Sigmoid colon (tissue), 7 donors: ENCODE results near the gene BNIP2. TPM values are rescaled to one million over a fixed set of nuclear protein-coding genes. Genes with fewer than 3 reads are reported as not detected.
A peak's percentile ranks its signal among the peaks of the same experiment; 100 is the strongest.

Experiments used
- DNase-seq: peaks from one replicate; pipeline ENCODE4 v3.0.0-alpha.2; 2019
- H3K27ac ChIP-seq, 4 donors: fragments of 200-600 bp; sonication (generic); one replicate each; pipeline ENCODE4 v1.5.1; 2016 to 2019; ENCODE audit warnings: mild to moderate bottlenecking in 1 of 4
- H3K27me3 ChIP-seq, 3 donors: fragments of 200-600 bp; sonication (generic); one replicate each; pipeline ENCODE4 v1.5.1; 2019; ENCODE audit warnings: mild to moderate bottlenecking in 1 of 3
- H3K36me3 ChIP-seq, 4 donors: fragments of 200-600 bp; sonication (generic); one replicate each; pipeline ENCODE4 v1.5.1; 2016 to 2019
- H3K4me1 ChIP-seq, 4 donors: fragments of 200-600 bp; sonication (generic); one replicate each; pipeline ENCODE4 v1.5.1; 2017 to 2019
- H3K4me3 ChIP-seq, 4 donors: fragments of 200-600 bp; sonication (generic); one replicate each; pipeline ENCODE4 v1.5.1; 2017 to 2019; ENCODE audit warnings: mild to moderate bottlenecking in 2 of 4, moderate library complexity in 1 of 4
- H3K9me3 ChIP-seq, 4 donors: fragments of 200-600 bp in 3 of 4; sonication (generic) in 3 of 4; one replicate each; pipeline versions ENCODE4 v1.5.1 to v1.6.1; 2013 to 2019
- CTCF ChIP-seq, 4 experiments: fragments of 450-650 bp in 3 of 4; fragments of 200-600 bp in 1 of 4; IDR thresholded peaks; one replicate each; pipeline ENCODE4 v1.5.1; 2016 to 2019; ENCODE audit warnings: antibody characterized with exemption in 4 of 4, mild to moderate bottlenecking in 3 of 4, moderate library complexity in 2 of 4
- EP300 ChIP-seq, 4 donors: sonication (generic); formaldehyde crosslinking; IDR thresholded peaks; one replicate each; pipeline ENCODE4 v1.6.1; 2017; ENCODE audit warnings: antibody characterized with exemption in 4 of 4
- POLR2A ChIP-seq, 2 donors: fragments of 450-650 bp; IDR thresholded peaks; one replicate each; pipeline ENCODE4 v1.6.1; 2016; ENCODE audit warnings: antibody characterized with exemption in 2 of 2, mild to moderate bottlenecking in 2 of 2, moderate library complexity in 2 of 2
- POLR2AphosphoS5 ChIP-seq, 4 donors: sonication (generic); formaldehyde crosslinking; IDR thresholded peaks; one replicate each; pipeline ENCODE4 v1.6.1; 2017; ENCODE audit warnings: antibody characterized with exemption in 4 of 4
- WGBS, 2 donors: extraction: QIAGEN DNeasy Blood & Tissue Kit; methylation state at CpG; one replicate each; pipeline ENCODE4 v1.1.7; 2013; 5-methylcytosine and 5-hydroxymethylcytosine counted together
- intact Hi-C: fragments of 100-400 bp; cut with DNase I; formaldehyde crosslinking; loops from one replicate; pipeline ENCODE4 v1.15.1; 2023
- polyA plus RNA-seq, 3 donors: library from polyadenylated mRNA; stranded (reverse); fragments of 200-250 nt; gene quantifications; one replicate each; pipeline ENCODE4 v1.2.3, GENCODE V29; 2013
- total RNA-seq, 4 donors: library from RNA; depleted of rRNA; stranded (reverse); fragments of >200 nt; gene quantifications; one replicate each; pipeline ENCODE4 v1.1.0, GENCODE V29; 2016
- donor health status: healthy with polysubstance abuse.
- donor health status: Bipolar disorder and iron deficiency.
- donor health status: healthy.

The BNIP2 gene
- total and polyA plus RNA-seq, 7 donors, result 28.8 to 199 (median 115) TPM

GRCh38 chr15:59691194-59691805 is 2.2 kb upstream of the BNIP2 start:
- no peak overlapping the region for H3K4me3 ChIP-seq
- WGBS, 2 donors, result 13 to 39% methylated on average over 1 of the region's 1 CpG
- peak; percentile 27 to 64 (median 45) for TF ChIP-seq CTCF (IDR thresholded peaks at IDR 0.05)
- TF ChIP-seq EP300 (IDR thresholded peaks at IDR 0.05), result no peak
- peaks cover 0 to 28% (median 21%) of the 10 kb centered on the region in 4 donors for H3K4me1 ChIP-seq
- H3K9me3 ChIP-seq, result no peaks in the 10 kb centered on the region
- no peaks in the 10 kb centered on the region for H3K36me3 ChIP-seq
- no peak for DNase-seq
- peak overlapping the region in 1 of 4 donors; percentile 98 for H3K27ac ChIP-seq
- no peaks in the 10 kb centered on the region for H3K27me3 ChIP-seq
- intact Hi-C loops, result loop anchor here (5.0 to 10.0 kb wide), 2 partner anchors 491 to 634 kb away; no protein-coding TSS in a partner anchor

GRCh38 chr15:59689626-59690236 is 611 bp upstream of the BNIP2 start:
- H3K4me1 ChIP-seq, result peaks cover 0 to 43% (median 28%) of the 10 kb centered on the region in 4 donors
- TF ChIP-seq POLR2A (IDR thresholded peaks at IDR 0.05) (no peak), EP300 (IDR thresholded peaks at IDR 0.05) (no peak), POLR2AphosphoS5 (IDR thresholded peaks at IDR 0.05) (no peak), CTCF (IDR thresholded peaks at IDR 0.05) (no peak)
- 1 to 2% methylated on average over 25 of the region's 25 CpGs for WGBS, 2 donors

DNA sequence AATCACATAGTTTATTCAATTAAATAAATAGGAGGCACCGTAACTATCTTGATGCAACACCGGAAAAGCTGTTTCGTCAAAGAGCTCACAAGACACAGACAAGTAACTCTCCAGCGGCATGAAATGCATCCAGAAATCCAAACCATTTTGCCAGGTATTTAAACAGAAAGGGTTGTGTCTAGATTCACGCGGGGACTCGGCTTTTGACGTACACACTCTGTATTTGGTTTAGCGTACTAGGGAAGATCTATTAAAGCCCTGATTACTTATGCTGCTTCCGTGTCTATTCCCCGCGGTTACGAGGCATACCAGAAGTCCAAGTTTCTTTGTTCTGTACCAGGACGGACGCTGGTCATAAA is 718 bp downstream of the BNIP2 start:
- 0% methylated on average over 15 of the region's 15 CpGs for WGBS, 2 donors
- intact Hi-C loops, result no loop called here

More at GRCh38 chr15:59689626-59690236, 611 bp upstream of the BNIP2 start:
- Histone ChIP-seq H3K9me3 (no peaks in the 10 kb centered on the region), H3K36me3 (no peaks in the 10 kb centered on the region), H3K27me3 (no peaks in the 10 kb centered on the region), H3K27ac (peak overlapping the region; percentile 96 to 99 (median 98)), H3K4me3 (peak overlapping the region; percentile 94 to 98 (median 96))
- peak; percentile 95 for DNase-seq
- intact Hi-C loops, result loop anchor here (1.0 to 10.0 kb wide), 3 partner anchors 32 to 635 kb away; partner anchors contain the start of gene GTF2A2

GRCh38 chr15:59687836-59688235 is 1.3 kb downstream of the BNIP2 start:
- H3K36me3 ChIP-seq, result peaks cover 0 to 6% (median 0%) of the 10 kb centered on the region in 4 donors
- peak overlapping the region; percentile 96 to 99 (median 98) for H3K27ac ChIP-seq
- peaks cover 0 to 47% (median 31%) of the 10 kb centered on the region in 4 donors for H3K4me1 ChIP-seq
- DNase-seq, result no peak
- peak overlapping the region; percentile 94 to 98 (median 96) for H3K4me3 ChIP-seq
- H3K9me3 ChIP-seq, result no peaks in the 10 kb centered on the region
- TF ChIP-seq POLR2AphosphoS5 (IDR thresholded peaks at IDR 0.05) (no peak), CTCF (IDR thresholded peaks at IDR 0.05) (no peak), EP300 (IDR thresholded peaks at IDR 0.05) (no peak), POLR2A (IDR thresholded peaks at IDR 0.05) (no peak)
- intact Hi-C loops, result no loop called here
- no peaks in the 10 kb centered on the region for H3K27me3 ChIP-seq
- WGBS, 2 donors, result 7 to 12% methylated on average over 5 of the region's 5 CpGs

More for the DNA sequence above, 718 bp downstream of the BNIP2 start:
- peak overlapping the region; percentile 94 to 98 (median 96) for H3K4me3 ChIP-seq
- H3K27ac ChIP-seq, result peak overlapping the region; percentile 96 to 99 (median 98)
- peaks cover 0 to 47% (median 31%) of the 10 kb centered on the region in 4 donors for H3K4me1 ChIP-seq
- no peak for TF ChIP-seq CTCF (IDR thresholded peaks at IDR 0.05)
- TF ChIP-seq POLR2A (IDR thresholded peaks at IDR 0.05), result no peak
- peak; percentile 17 to 48 (median 38) for TF ChIP-seq POLR2AphosphoS5 (IDR thresholded peaks at IDR 0.05)
- peaks cover 0 to 6% (median 0%) of the 10 kb centered on the region in 4 donors for H3K36me3 ChIP-seq
- peak; percentile 55 for DNase-seq
- H3K9me3 ChIP-seq, result no peaks in the 10 kb centered on the region
- H3K27me3 ChIP-seq, result no peaks in the 10 kb centered on the region
